Loucy (cell line): ENCODE results near the gene PSEN1.

ENCODE experiments used
- H2AFZ ChIP-seq: fragments of 200-600 bp; sonication (generic); 2 replicates; pipeline ENCODE4 v1.6.0; 2016; ENCODE audit warnings: antibody characterized with exemption, mild to moderate bottlenecking, low read length, moderate library complexity
- H3F3A ChIP-seq: fragments of 200-600 bp; 2 replicates; pipeline ENCODE4 v1.6.0; 2016; ENCODE audit warnings: antibody characterized with exemption, low read depth, mild to moderate bottlenecking
- H3K27me3 ChIP-seq: fragments of 200-600 bp; sonication (generic); 2 replicates; pipeline ENCODE4 v1.6.1; 2014; ENCODE audit warnings: low read length, mild to moderate bottlenecking; ENCODE audit not compliant: insufficient read depth, poor library complexity, severe bottlenecking
- H3K36me3 ChIP-seq: fragments of 200-600 bp; sonication (generic); 2 replicates; pipeline ENCODE4 v1.6.1; 2016; ENCODE audit warnings: low read length; ENCODE audit not compliant: insufficient read depth
- H3K4me1 ChIP-seq: fragments of 200-600 bp; sonication (generic); 2 replicates; pipeline ENCODE4 v1.5.1; 2014; ENCODE audit warnings: low read length, mild to moderate bottlenecking; ENCODE audit not compliant: insufficient read depth, poor library complexity, severe bottlenecking
- H3K4me2 ChIP-seq: fragments of 200-600 bp; sonication (generic); 2 replicates; pipeline ENCODE4 v1.6.0; 2014; ENCODE audit warnings: antibody characterized with exemption, low read length, low read depth, mild to moderate bottlenecking; ENCODE audit not compliant: poor library complexity, severe bottlenecking
- H3K4me3 ChIP-seq: fragments of 200-600 bp; sonication (generic); 2 replicates; pipeline ENCODE4 v1.5.1; 2014; ENCODE audit warnings: low read length, mild to moderate bottlenecking, mixed read lengths; ENCODE audit not compliant: poor library complexity, severe bottlenecking
- H3K79me2 ChIP-seq: fragments of 200-600 bp; sonication (generic); 2 replicates; pipeline ENCODE4 v1.6.1; 2014; ENCODE audit warnings: low read length; ENCODE audit not compliant: insufficient read depth
- H3K9ac ChIP-seq: fragments of 200-600 bp; sonication (generic); 2 replicates; pipeline ENCODE4 v1.6.0; 2014; ENCODE audit warnings: mild to moderate bottlenecking, low read depth, low read length, moderate library complexity; ENCODE audit not compliant: poor library complexity, severe bottlenecking
- H3K9me2 ChIP-seq: fragments of 200-600 bp; sonication (generic); replicated peaks from 2 replicates; pipeline ENCODE4 v1.6.1; 2016; ENCODE audit warnings: low read depth, low read length, mixed read lengths
- H3K9me3 ChIP-seq: fragments of 200-600 bp; sonication (generic); 2 replicates; pipeline ENCODE4 v1.6.1; 2014; ENCODE audit warnings: mild to moderate bottlenecking, antibody characterized with exemption, low read length, low read depth; ENCODE audit not compliant: insufficient read depth
- H4K20me1 ChIP-seq: fragments of 200-600 bp; sonication (generic); 2 replicates; pipeline ENCODE4 v1.6.0; 2014; ENCODE audit warnings: antibody characterized with exemption, low read length, mild to moderate bottlenecking; ENCODE audit not compliant: insufficient read depth, poor library complexity, severe bottlenecking
- EZH2phosphoT487 ChIP-seq: fragments of 200-600 bp; IDR thresholded peaks from 2 replicates; pipeline ENCODE4 v1.6.1; 2018; ENCODE audit warnings: antibody characterized with exemption, mild to moderate bottlenecking, moderate library complexity, borderline replicate concordance
- TF ChIP-seq, protein P1 (sequence below): fragments of 200-600 bp; sonication (generic); conservative IDR thresholded peaks from 2 replicates; pipeline ENCODE4 v1.5.1; 2014; ENCODE audit warnings: mild to moderate bottlenecking, antibody characterized with exemption, low read length

Gene PSEN1

DNA sequence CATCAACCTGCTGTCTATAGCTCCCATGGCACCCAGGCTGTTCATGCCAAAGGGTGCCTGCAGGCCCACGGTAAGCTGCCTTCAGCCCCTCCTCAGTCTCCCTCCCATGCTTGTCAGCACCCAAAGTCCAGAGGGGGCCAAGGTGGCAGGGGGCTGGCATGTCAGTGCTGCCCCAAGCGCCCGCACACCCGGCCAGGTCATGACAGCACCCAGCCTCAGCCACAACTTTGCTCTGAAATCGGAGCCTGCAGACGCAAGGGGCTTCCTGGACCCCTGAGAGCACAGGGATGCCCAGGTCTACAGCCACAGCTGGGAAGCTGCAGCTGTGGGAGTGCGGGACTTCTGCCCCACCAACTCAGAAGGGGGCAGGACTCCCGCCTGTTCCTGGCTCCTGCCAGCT lies 72.5 kb downstream of the PSEN1 start:
- Histone ChIP-seq H4K20me1 (no peaks in the 10 kb centered on the region), H3K79me2 (no peaks in the 10 kb centered on the region), H3K9me2 (no peaks in the 10 kb centered on the region), H3K9ac (no peak overlapping the region), H3K4me3 (no peak overlapping the region), H3K36me3 (peaks cover 80% of the 10 kb centered on the region), H3K4me1 (no peaks in the 10 kb centered on the region), H3K9me3 (peaks cover 13% of the 10 kb centered on the region), H2AFZ (no peak overlapping the region), H3F3A (no peaks in the 10 kb centered on the region), H3K4me2 (no peak overlapping the region), H3K27me3 (no peaks in the 10 kb centered on the region)
- TF ChIP-seq, protein P1, sequence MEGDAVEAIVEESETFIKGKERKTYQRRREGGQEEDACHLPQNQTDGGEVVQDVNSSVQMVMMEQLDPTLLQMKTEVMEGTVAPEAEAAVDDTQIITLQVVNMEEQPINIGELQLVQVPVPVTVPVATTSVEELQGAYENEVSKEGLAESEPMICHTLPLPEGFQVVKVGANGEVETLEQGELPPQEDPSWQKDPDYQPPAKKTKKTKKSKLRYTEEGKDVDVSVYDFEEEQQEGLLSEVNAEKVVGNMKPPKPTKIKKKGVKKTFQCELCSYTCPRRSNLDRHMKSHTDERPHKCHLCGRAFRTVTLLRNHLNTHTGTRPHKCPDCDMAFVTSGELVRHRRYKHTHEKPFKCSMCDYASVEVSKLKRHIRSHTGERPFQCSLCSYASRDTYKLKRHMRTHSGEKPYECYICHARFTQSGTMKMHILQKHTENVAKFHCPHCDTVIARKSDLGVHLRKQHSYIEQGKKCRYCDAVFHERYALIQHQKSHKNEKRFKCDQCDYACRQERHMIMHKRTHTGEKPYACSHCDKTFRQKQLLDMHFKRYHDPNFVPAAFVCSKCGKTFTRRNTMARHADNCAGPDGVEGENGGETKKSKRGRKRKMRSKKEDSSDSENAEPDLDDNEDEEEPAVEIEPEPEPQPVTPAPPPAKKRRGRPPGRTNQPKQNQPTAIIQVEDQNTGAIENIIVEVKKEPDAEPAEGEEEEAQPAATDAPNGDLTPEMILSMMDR, result no peak
- TF ChIP-seq EZH2phosphoT487, result no peak

DNA sequence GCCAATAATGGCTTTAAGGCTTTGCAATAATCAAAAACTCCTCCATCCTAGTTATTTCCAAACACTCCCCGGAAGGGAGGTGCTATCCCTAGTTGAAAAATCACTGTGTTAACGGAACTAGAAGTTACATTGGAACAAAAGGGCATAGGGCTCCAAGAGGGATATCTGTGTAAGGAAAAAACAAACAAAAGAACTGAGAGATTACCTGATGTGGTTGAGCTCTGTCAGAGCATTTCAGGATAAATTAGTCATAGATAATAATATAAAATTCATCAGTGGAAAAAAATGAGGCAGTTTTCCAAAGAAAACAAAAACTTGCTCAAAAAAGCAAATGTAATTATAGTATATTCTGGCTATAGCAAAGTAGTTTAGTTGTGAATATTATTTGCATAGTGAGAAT lies 73.6 kb downstream of the PSEN1 start:
- H3K36me3 ChIP-seq, result peaks cover 80% of the 10 kb centered on the region
- no peak overlapping the region for H2AFZ ChIP-seq
- TF ChIP-seq EZH2phosphoT487, result no peak
- TF ChIP-seq, protein P1, result no peak
- H3K27me3 ChIP-seq, result no peaks in the 10 kb centered on the region
- H3K4me2 ChIP-seq, result no peak overlapping the region
- H3K79me2 ChIP-seq, result no peaks in the 10 kb centered on the region
- H3K4me1 ChIP-seq, result no peaks in the 10 kb centered on the region
- H3K9ac ChIP-seq, result no peak overlapping the region
- no peaks in the 10 kb centered on the region for H4K20me1 ChIP-seq
- no peaks in the 10 kb centered on the region for H3K9me2 ChIP-seq
- H3K4me3 ChIP-seq, result no peak overlapping the region
- H3F3A ChIP-seq, result no peaks in the 10 kb centered on the region
- H3K9me3 ChIP-seq, result peaks cover 13% of the 10 kb centered on the region

DNA sequence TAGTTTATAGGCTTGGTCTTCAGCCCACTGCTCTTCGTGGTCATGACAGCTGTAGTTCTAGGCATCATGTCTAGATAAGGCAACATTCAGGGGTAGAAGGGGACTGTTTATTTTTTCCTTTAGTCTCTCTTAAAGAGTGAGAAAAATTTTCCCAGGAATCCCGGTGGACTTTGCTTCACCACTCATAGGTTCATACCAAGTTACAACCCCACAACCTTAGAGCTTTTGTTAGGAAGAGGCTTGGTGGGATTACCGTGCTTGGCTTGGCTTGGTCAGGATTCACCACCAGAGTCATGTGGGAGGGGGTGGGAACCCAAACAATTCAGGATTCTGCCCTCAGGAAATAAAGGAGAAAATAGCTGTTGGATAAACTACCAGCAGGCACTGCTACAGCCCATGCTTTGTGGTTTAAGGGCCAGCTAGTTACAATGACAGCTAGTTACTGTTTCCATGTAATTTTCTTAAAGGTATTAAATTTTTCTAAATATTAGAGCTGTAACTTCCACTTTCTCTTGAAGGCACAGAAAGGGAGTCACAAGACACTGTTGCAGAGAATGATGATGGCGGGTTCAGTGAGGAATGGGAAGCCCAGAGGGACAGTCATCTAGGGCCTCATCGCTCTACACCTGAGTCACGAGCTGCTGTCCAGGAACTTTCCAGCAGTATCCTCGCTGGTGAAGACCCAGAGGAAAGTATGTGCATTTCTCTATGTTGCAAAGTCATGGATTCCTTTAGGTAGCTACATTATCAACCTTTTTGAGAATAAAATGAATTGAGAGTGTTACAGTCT lies 75.1 kb downstream of the PSEN1 start:
- no peak overlapping the region for H3K4me2 ChIP-seq
- no peaks in the 10 kb centered on the region for H3K9me2 ChIP-seq
- no peaks in the 10 kb centered on the region for H3F3A ChIP-seq
- no peak overlapping the region for H2AFZ ChIP-seq
- peaks cover 74% of the 10 kb centered on the region for H3K36me3 ChIP-seq
- H3K27me3 ChIP-seq, result no peaks in the 10 kb centered on the region
- H3K4me1 ChIP-seq, result no peaks in the 10 kb centered on the region
- H3K79me2 ChIP-seq, result no peaks in the 10 kb centered on the region
- H3K4me3 ChIP-seq, result no peak overlapping the region
- TF ChIP-seq, protein P1, result no peak
- TF ChIP-seq EZH2phosphoT487, result no peak
- H3K9ac ChIP-seq, result no peak overlapping the region
- H3K9me3 ChIP-seq, result peaks cover 13% of the 10 kb centered on the region
- H4K20me1 ChIP-seq, result no peaks in the 10 kb centered on the region
